CD4-positive, alpha-beta T cell (primary cell): ENCODE measurements around the gene KTI12. TPM values are rescaled to one million over a fixed set of nuclear protein-coding genes. Genes with fewer than 3 reads are reported as not detected.

Experiments
- ATAC-seq: fragments of 200-7000 bp; cut with Tn5 transposase; one replicate; pipeline ENCODE4 v1.10.0; 2022; ENCODE audit warnings: mild to moderate bottlenecking; ENCODE audit not compliant: poor library complexity
- CTCF ChIA-PET: fragments of 350-600 bp; sonication (Branson Sonifier 250); formaldehyde crosslinking; loops from one replicate; lab custom pipeline; 2021; ENCODE audit warnings: antibody characterized with exemption, inconsistent platforms; lab: Charles Lee
- POLR2A ChIA-PET: fragments of 350-600 bp; sonication (Branson Sonifier 250); formaldehyde crosslinking; loops from one replicate; lab custom pipeline; 2021; ENCODE audit warnings: antibody characterized with exemption, inconsistent platforms; lab: Charles Lee
- DNase-seq, 14 experiments: peaks; one replicate each; pipeline ENCODE4 v3.0.0-alpha.2; 2013 to 2020; ENCODE audit warnings: mixed read lengths in 2 of 14
- H3K27ac ChIP-seq, 2 donors: one replicate each; pipeline versions ENCODE4 v1.5.1 to v1.7.0; 2013; ENCODE audit warnings: low read length in 2 of 2, low read depth in 1 of 2, mild to moderate bottlenecking in 1 of 2
- H3K27me3 ChIP-seq, 2 experiments: 1 replicate in 1 of 2; 2 replicates in 1 of 2; pipeline versions ENCODE4 v1.6.1 to v1.7.0; 2013; ENCODE audit warnings: low read length in 2 of 2, control low read depth in 1 of 2, mild to moderate bottlenecking in 1 of 2, moderate library complexity in 1 of 2; ENCODE audit not compliant: insufficient read depth in 2 of 2, control insufficient read depth in 1 of 2
- H3K36me3 ChIP-seq: one replicate; pipeline ENCODE4 v1.6.1; 2013; ENCODE audit warnings: low read length, control low read depth; ENCODE audit not compliant: insufficient read depth
- H3K4me1 ChIP-seq: one replicate; pipeline ENCODE4 v1.6.1; 2013; ENCODE audit warnings: low read length, control low read depth; ENCODE audit not compliant: insufficient read depth
- H3K4me3 ChIP-seq: one replicate; pipeline ENCODE4 v1.5.1; 2013; ENCODE audit warnings: mild to moderate bottlenecking, low read length, moderate library complexity
- H3K9me3 ChIP-seq, 2 experiments: 1 replicate in 1 of 2; 2 replicates in 1 of 2; pipeline versions ENCODE4 v1.6.1 to v1.7.0; 2013; ENCODE audit warnings: low read length in 2 of 2, mild to moderate bottlenecking in 2 of 2, control low read depth in 1 of 2, moderate library complexity in 1 of 2; ENCODE audit not compliant: control insufficient read depth in 1 of 2, insufficient read depth in 1 of 2
- H3K27ac Mint-ChIP-seq: one replicate; pipeline ENCODE4 v1.8.0; 2020; ENCODE audit warnings: mixed read lengths
- H3K27me3 Mint-ChIP-seq: one replicate; pipeline ENCODE4 v1.8.0; 2021; ENCODE audit warnings: mixed read lengths
- H3K36me3 Mint-ChIP-seq: one replicate; pipeline ENCODE4 v1.8.0; 2021; ENCODE audit warnings: low read depth, mixed read lengths
- H3K4me1 Mint-ChIP-seq: one replicate; pipeline ENCODE4 v1.8.0; 2021; ENCODE audit warnings: low read depth, mixed read lengths
- H3K4me3 Mint-ChIP-seq: one replicate; pipeline ENCODE4 v1.8.0; 2020; ENCODE audit warnings: mild to moderate bottlenecking, mixed read lengths
- H3K9me3 Mint-ChIP-seq: one replicate; pipeline ENCODE4 v1.8.0; 2020; ENCODE audit warnings: mixed read lengths
- intact Hi-C, 2 experiments: fragments of 100-400 bp; cut with DNase I in 1 of 2; cut with micrococcal nuclease in 1 of 2; formaldehyde crosslinking; loops; one replicate each; pipeline versions ENCODE4 v1.15.1 to v1.9.0; 2023 to 2025; cut with DNase I, micrococcal nuclease
- total RNA-seq, 174 experiments: library from RNA in 2 of 174; stranded (reverse) in 2 of 174; gene quantifications; one replicate each; pipeline ENCODE4 v1.2.3 and lab custom pipeline; 2021 to 2026
- TF ChIP-seq, protein P1 (sequence below): fragments of 200-600 bp; IDR thresholded peaks from one replicate; pipeline ENCODE4 v1.8.0; 2022; ENCODE audit warnings: antibody characterized with exemption, mild to moderate bottlenecking

KTI12 gene
- total RNA-seq, 2 experiments from 2014 or later = 23.4 to 24.0 TPM

DNA sequence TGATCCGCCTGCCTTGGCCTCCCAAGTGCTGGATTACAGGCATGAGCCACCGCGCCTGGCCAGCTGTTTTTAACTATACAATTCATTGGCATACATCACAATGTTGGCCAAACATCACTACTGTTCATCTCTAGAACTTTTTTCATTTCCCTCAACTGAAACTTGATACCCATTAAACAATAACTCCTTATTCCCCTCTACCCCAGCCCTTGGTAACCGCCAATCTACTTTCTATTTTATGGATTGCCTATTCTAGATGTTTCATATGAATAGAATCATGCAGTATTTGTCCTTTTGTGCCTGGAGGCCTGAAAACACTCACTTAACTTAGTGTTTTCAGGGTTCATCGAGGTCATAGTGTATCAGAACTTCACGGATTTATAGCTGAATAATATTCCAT is 38.7 kb upstream of the KTI12 start:
- peaks cover 63% of the 10 kb centered on the region for H3K36me3 Mint-ChIP-seq
- no peaks in the 10 kb centered on the region for H3K27me3 Mint-ChIP-seq
- H3K4me3 ChIP-seq = no peak overlapping the region
- no peaks in the 10 kb centered on the region for H3K27me3 ChIP-seq
- ChIA-PET POLR2A (no interaction called here), CTCF (interaction anchor here (0.8 kb wide), 1 partner anchor 40 kb away, joined by 4 read pairs; no protein-coding TSS in a partner anchor)
- ATAC-seq (no peak), DNase-seq (no peak)
- H3K4me1 Mint-ChIP-seq = peaks cover 43% of the 10 kb centered on the region
- H3K9me3 Mint-ChIP-seq = no peaks in the 10 kb centered on the region
- H3K27ac ChIP-seq = no peak overlapping the region
- H3K9me3 ChIP-seq = no peaks in the 10 kb centered on the region
- H3K4me1 ChIP-seq = no peaks in the 10 kb centered on the region
- intact Hi-C loops = no loop called here
- H3K4me3 Mint-ChIP-seq = no peak overlapping the region
- TF ChIP-seq, protein P1, sequence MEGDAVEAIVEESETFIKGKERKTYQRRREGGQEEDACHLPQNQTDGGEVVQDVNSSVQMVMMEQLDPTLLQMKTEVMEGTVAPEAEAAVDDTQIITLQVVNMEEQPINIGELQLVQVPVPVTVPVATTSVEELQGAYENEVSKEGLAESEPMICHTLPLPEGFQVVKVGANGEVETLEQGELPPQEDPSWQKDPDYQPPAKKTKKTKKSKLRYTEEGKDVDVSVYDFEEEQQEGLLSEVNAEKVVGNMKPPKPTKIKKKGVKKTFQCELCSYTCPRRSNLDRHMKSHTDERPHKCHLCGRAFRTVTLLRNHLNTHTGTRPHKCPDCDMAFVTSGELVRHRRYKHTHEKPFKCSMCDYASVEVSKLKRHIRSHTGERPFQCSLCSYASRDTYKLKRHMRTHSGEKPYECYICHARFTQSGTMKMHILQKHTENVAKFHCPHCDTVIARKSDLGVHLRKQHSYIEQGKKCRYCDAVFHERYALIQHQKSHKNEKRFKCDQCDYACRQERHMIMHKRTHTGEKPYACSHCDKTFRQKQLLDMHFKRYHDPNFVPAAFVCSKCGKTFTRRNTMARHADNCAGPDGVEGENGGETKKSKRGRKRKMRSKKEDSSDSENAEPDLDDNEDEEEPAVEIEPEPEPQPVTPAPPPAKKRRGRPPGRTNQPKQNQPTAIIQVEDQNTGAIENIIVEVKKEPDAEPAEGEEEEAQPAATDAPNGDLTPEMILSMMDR = no peak
- H3K27ac Mint-ChIP-seq = no peak overlapping the region
- peaks cover 32% of the 10 kb centered on the region for H3K36me3 ChIP-seq

DNA sequence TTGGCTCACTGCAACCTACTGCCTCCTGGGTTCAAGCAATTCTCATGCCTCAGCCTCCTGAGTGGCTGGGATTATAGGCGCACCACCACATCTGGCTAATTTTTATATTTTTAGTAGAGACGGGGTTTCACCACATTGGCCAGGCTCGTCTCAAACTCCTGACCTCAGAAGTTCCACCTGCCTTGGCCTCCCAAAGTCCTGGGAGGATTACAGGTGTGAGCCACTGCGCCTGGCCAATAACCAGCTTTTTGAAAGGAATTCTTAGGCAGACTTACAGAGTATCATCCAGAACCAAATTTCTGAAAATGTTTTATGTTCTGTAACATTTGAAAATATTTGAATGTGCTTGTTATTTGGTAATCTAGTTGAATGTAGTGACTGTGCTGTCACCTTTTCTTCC is 37.1 kb upstream of the KTI12 start:
- TF ChIP-seq, protein P1 = no peak
- DNase-seq (no peak), ATAC-seq (no peak)
- Histone ChIP-seq H3K36me3 (peaks cover 45% of the 10 kb centered on the region), H3K27me3 (no peaks in the 10 kb centered on the region), H3K27ac (no peak overlapping the region), H3K9me3 (no peaks in the 10 kb centered on the region), H3K4me3 (no peak overlapping the region), H3K4me1 (no peaks in the 10 kb centered on the region)
- POLR2A ChIA-PET = no interaction called here
- Mint-ChIP-seq H3K27me3 (no peaks in the 10 kb centered on the region), H3K36me3 (peaks cover 60% of the 10 kb centered on the region), H3K27ac (no peak overlapping the region), H3K9me3 (no peaks in the 10 kb centered on the region), H3K4me1 (peaks cover 40% of the 10 kb centered on the region), H3K4me3 (no peak overlapping the region)
- intact Hi-C loops = no loop called here
- CTCF ChIA-PET = no interaction called here

DNA sequence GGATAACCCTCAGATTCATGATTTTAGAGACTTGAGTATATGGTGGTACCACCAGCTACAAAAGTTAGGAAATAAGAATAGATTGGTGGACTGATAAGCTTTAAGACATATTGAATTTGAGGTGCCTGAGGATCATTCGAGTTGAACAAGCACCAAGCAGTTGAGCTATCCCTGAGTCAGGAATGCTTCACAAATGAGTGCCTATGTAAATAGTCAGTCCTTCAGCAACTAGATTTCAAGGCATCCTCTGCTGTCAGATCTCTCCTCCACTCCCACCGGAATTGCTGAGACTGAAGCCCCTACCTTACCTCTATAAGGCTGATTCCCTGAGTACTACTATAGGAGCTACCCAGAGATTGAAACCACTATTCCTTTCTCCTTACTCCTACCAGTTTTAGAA is 29.6 kb upstream of the KTI12 start:
- H3K36me3 ChIP-seq = peaks cover 71% of the 10 kb centered on the region
- H3K27me3 ChIP-seq = no peaks in the 10 kb centered on the region
- ATAC-seq = no peak
- Mint-ChIP-seq H3K9me3 (no peaks in the 10 kb centered on the region), H3K36me3 (peaks cover 75% of the 10 kb centered on the region), H3K27ac (no peak overlapping the region), H3K4me3 (no peak overlapping the region), H3K27me3 (no peaks in the 10 kb centered on the region), H3K4me1 (peaks cover 55% of the 10 kb centered on the region)
- TF ChIP-seq, protein P1 = no peak
- DNase-seq = no peak
- no peak overlapping the region for H3K4me3 ChIP-seq
- POLR2A ChIA-PET = no interaction called here
- no peaks in the 10 kb centered on the region for H3K9me3 ChIP-seq
- intact Hi-C loops = no loop called here
- H3K4me1 ChIP-seq = no peaks in the 10 kb centered on the region
- no peak overlapping the region for H3K27ac ChIP-seq
- CTCF ChIA-PET = no interaction called here
